Ovary (tissue), 3 donors: Measurements from ENCODE around the gene CCL7.

Experiments
- EP300 ChIP-seq: sonication (generic); formaldehyde crosslinking; IDR thresholded peaks from one replicate; pipeline ENCODE4 v1.6.1; 2017; ENCODE audit warnings: antibody characterized with exemption
- POLR2A ChIP-seq: fragments of 450-650 bp; IDR thresholded peaks from one replicate; pipeline ENCODE4 v1.6.1; 2017; ENCODE audit warnings: antibody characterized with exemption, mild to moderate bottlenecking, moderate library complexity
- TF ChIP-seq, protein P1 (sequence below), 3 donors: fragments of 450-650 bp in 2 of 3; fragments of 200-600 bp in 1 of 3; IDR thresholded peaks; one replicate each; pipeline versions ENCODE4 v1.5.1 to v1.8.0; 2016 to 2022; ENCODE audit warnings: antibody characterized with exemption in 3 of 3, mild to moderate bottlenecking in 1 of 3
- donor health status: DM: no; HTN: no; CAD: no.

- TF ChIP-seq EP300 (no peak), POLR2A (no peak)
- TF ChIP-seq, protein P1, sequence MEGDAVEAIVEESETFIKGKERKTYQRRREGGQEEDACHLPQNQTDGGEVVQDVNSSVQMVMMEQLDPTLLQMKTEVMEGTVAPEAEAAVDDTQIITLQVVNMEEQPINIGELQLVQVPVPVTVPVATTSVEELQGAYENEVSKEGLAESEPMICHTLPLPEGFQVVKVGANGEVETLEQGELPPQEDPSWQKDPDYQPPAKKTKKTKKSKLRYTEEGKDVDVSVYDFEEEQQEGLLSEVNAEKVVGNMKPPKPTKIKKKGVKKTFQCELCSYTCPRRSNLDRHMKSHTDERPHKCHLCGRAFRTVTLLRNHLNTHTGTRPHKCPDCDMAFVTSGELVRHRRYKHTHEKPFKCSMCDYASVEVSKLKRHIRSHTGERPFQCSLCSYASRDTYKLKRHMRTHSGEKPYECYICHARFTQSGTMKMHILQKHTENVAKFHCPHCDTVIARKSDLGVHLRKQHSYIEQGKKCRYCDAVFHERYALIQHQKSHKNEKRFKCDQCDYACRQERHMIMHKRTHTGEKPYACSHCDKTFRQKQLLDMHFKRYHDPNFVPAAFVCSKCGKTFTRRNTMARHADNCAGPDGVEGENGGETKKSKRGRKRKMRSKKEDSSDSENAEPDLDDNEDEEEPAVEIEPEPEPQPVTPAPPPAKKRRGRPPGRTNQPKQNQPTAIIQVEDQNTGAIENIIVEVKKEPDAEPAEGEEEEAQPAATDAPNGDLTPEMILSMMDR (IDR thresholded peaks at IDR 0.05), result no peak
Measured at GRCh38 chr17:34260861-34261260, 9.2 kb upstream of the CCL7 start.
